GM19351 (cell line): Measurements from ENCODE around the gene CEP192.
"Not testable (repeated sequence)": the region's sequence is repeated elsewhere in the genome, so short reads cannot be mapped to it uniquely, and the experiment has no call there.

Experiments used
- ATAC-seq: cut with Tn5 transposase; IDR thresholded peaks from one replicate; pipeline ENCODE4 v1.9.1; 2021; ENCODE audit warnings: mild to moderate bottlenecking, moderate library complexity; ENCODE audit not compliant: unreplicated experiment

The CEP192 gene

DNA sequence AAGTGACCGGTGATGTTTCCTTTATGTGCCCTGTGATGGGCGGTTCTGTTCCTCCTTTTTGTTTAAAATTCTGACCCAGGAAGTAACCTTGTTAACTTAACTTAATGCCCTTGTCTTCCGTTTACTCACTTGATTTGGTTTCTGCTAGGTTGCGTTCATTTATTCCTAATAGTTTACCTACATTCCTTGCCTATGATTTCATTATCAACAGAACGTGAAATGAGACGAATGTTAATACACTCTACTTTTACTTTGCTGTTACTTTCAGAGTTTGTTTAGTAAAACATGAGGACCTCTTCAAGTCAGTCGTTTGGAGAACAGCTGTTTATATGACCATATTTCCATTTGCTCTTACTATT is 638 bp downstream of the CEP192 start:
- ATAC-seq, result no peak

DNA sequence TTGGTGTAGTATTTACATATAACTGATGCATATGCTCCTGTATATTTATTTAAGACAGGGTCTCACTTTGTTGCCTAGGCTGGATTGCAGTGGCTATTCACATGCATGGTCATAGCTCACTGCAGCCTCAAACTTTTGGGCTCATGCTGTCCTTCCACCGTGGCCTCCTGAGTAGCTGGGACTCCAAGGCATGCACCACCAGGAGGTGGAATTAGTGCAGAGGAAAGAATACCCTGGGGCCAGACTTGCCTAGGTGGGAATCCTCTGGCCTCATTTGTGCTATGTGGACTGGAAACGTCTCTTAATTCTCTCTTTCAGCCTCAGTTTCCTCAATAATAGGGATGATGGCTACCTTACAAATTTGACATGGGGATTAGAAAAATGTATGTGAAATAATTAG is 2.3 kb downstream of the CEP192 start:
- ATAC-seq, result no peak

DNA sequence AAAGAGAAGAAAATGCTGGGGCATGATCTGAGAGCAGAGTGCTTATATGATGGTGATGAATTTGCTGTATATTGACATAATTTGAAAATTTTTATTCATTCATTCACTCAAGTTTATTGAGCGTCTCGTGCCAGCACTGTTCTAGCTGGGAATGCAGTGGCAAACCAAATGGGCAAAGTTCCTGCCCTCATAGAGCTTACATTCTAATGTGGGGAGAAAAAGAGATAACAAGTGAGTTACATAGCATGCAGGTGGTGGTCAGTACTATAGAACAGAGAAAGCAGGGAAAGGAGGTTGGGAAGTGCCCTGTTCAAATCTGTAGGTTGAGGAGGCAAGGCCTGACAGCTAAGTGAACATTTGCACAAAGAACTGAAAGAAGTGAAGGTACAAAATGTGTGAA is 4.3 kb downstream of the CEP192 start:
- no peak for ATAC-seq

DNA sequence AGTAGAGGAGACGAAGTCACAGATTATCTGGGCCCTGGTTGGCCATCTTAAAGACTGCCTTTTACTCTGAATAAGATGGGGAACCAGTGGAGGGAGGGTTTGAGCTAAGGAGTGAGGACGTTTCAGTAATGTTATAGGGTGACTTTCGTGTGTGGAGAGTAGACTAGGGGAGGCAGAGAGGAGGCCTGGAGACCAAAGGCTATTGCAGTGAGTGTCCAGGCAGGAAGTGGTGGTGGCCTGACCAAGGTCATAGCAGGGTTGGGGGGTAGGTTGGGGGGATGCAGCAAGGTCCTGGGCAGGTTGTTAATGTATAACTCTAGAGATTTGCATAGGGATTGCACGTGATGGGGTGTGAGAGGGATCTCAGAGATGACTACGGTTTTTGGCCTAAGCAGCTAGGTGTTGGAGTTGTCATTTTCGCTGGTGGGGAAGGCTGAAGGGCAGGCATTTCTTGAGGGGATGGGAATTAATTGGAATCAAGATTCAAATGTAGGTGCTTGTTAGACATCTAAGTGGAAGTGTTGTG is 4.9 kb downstream of the CEP192 start:
- no peak for ATAC-seq

DNA sequence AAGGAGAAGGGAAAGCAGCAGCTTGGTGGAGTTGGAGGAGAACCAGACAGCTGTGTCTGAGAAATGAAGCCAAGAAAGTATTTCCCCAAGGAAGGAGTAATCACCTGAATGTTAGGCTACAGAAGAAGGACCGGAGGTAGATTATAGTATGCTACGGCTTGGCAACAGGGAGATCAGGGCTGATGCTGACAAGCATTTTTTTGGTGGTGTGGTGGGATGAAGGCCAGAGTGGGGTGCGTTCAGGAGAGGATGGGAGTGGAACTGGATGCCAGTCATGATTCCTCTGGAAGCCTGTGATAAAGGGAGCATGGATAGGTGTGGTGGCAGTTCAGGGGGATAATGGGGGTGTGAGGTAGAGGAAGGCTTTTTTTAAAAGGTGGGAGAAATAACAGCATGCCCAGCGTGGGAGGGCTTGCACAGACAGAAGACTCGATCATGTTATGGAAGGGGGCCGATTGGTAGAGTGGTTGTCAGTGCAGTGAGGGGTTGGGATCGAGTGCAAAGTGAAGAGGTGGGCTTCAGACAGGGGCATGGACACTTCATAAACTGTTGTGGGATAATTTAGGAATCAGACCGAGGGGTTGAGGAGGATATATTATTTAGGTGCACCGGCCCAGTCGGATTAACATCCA is 5.6 kb downstream of the CEP192 start:
- ATAC-seq, result no peak

DNA sequence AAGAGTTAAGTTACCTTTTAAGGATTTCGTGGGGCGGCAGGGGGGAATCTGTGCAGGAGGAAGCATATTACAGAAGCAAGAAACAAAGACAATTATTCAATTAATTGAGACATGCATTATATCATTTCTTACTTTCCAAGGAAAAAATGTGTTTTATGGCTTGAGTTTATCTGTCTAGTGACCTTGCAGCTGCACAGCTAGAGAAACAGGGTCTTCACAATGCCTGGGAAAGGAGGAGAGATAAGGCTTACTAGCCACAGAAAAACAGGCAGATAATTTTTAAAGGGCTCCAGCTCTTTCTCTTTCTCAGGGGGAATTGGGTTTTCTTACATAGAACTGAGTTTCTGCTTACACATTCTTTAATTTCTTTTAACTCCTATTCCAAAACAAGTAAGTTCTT is 6.2 kb downstream of the CEP192 start:
- ATAC-seq, result not testable (repeated sequence)

DNA sequence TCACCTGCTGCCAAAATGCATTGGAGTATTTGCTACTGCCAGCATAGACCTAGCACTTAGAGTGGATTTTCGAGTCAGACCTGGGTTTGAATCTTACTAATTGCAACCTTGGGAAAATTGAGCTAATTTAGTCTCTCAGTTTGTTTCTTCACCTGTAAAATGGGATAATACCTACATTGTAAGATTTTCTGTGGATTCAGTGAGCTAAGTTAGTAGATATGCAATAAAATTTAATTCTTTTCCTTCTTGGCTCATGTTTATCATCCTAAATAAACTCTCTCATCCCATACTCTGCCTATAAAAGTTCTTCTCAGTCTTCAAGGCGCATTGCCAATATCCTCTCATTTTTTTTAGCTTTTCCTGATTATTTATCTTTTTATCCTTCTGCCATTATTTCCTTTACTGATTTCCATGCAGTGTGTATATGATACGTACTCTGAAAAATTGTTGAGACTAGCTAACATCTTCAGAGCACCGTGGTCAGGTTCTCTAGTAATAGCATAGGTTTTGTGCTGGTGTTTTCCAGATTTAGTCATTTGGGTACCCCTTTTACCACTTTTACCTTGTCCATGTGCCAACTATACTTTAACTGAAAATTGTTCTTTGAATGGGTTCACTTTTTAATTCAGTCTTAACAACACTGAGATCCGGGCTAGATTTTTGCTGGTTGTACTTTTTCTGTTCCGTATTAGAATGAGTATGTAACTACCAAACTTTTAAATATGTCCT is 7.3 kb downstream of the CEP192 start:
- peak; percentile 52 for ATAC-seq

DNA sequence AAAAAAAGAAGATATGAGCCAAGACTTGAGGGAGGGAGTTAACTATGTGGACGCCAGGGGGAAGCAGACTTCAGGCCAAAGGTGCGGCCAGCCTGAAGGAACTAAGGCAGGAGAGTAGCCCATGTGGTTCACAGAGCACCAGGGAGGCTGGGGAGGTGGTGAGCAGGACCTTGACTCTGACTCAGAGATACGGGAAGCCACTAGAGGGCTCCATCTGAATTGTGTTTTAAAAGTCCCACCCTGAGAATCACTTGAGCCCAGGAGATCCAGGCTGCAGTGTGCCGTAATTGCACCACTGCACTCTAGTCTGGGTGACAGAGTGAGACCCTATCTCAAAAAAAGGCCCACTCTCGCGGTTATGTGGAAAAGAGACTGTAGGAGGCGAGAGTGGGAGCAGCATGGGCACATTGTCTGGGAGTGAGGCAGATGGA is 12.3 kb downstream of the CEP192 start:
- ATAC-seq, result peak; percentile 44

DNA sequence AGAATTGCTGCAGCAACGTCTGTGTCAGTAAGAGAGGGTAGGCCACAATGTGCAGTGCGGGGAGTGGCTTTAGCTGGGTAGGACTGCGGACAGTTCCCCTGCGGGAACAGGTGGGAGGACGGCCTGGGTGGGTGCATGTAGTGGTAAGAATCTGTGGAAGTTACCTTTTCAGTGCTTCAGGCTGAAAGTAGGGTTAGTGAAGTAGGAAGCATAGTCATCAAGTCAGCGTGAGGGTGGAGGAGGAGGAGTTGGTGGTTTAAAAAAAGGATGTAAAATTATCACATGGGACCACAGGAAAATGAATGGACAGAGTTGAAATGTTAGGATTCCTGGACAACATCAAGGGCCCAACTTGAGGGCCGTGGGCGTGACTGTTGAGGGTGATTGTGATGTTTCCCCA is 13.2 kb downstream of the CEP192 start:
- no peak for ATAC-seq

DNA sequence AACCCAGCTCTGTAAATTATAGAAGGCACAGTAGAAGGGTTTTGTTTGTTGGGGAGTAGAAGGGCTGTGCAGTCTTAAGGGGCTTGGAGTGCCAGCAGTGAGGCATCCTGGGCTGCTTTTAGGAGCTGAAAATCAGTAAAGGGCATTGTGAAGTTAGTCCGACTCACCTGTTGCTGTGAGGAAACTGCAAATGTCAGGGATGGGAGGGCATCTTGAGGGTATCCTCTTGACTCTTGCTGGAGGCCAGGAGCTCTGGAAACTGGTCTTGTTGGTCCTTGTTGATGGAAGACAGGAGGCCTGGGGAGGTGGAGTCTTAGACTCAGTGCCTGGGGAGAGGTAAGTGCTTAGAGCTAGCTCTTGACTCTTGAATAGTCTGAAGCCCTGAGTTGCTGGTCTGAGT is 14.1 kb downstream of the CEP192 start:
- ATAC-seq, result no peak

DNA sequence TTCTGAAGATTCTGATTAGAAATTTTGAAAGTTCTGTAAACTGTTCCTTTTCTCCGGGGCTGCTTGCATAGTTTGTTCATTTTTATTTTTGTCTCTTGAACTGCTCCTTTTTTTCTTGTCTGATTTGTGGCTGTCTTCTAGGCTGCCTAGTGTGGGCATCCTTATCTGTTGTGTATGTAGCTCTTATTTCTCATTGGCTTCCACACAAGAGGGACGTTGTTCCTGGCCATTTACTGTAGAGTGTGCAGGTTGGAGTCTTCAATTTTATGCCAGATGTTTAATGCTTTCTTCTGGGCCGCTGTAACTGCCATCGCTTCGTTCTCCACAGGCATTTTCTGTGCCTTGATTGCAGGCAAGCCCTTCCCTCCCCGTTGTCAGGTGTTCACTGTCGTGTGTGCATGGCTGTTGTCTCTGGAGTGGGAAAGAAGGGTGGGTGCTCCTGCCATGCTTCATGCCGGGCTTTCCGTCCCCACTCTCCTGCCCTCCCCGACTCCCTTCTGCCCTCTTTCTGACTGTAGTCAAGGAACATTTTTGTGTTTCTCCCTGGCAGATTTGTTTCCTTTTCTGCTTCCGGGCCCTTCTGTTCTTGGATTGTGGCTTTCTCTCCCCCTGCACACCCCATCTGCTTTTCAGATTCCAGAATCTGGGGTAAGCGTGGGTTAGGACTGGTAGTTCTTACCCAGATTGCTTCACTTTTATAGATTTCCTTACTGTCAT is 15.5 kb downstream of the CEP192 start:
- ATAC-seq, result no peak

DNA sequence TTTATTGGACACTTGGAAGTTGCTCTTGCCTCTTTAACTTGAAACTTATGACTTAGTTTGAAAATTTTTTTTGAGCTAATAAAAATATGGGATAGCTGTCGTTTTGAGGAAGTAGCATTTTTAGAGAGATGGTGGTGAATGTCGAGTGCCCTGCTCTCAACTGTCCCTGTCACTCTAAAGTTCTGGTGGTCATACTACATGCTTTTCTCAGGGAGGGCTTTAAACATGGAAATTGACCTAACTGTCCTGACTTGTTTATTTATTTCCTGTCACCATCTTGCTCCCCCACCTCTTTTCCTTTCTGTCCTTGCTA is 16.0 kb downstream of the CEP192 start:
- no peak for ATAC-seq

DNA sequence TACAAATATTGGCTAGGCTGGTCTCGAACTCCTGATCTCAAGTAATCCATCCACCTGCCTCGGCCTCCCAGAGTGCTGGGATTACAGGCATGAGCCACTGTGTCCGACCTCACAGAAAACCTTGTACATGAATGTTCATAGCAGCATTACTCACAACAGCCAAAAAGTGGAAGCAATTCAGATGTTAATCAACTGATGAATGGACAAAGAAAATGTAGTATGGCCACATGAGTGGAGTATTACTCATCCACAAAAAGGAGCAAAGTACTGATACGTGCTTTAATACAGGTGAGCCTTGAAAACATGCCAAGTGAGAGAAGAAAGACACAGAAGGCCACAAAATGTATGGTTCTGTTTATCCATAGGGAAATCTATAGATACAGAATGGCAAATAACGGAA is 20.6 kb downstream of the CEP192 start:
- no peak for ATAC-seq

DNA sequence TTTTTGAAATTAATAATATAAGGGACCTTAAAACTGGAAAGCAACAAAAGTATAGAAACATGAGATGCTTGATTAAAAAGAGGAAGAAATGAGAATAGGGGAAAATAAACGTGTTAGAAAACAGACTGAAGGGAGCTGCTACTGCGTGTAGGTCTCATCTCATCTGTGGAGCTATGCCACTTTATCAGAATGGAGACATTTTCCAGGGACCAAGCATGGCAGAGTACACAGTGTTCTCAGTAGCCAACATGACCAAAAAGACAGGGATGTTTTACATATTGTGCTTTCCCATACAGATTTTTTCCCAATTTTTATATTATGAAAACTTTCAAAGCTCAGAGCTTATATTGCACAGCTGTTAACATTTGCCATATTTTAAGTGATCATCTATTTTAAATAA is 23.1 kb downstream of the CEP192 start:
- ATAC-seq, result no peak

DNA sequence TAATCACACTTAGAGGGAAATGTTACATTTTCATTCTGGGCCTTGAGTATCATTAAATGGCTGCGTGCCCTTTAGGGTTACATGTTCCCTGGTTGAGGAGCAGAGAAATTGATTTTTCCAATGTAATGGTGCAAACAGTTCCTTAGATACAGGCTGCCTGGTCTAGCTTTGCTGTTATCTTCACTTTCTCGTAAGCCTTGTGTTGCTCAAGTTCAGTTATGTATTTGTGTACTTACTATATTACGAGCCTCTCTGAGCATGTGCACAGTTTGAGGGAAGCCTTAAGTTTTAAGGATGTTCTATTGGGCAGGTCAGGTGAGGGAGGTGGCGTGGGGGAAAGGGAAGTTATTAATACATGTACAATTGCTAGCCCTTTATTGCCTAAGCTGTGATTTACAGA is 23.7 kb downstream of the CEP192 start:
- no peak for ATAC-seq

DNA sequence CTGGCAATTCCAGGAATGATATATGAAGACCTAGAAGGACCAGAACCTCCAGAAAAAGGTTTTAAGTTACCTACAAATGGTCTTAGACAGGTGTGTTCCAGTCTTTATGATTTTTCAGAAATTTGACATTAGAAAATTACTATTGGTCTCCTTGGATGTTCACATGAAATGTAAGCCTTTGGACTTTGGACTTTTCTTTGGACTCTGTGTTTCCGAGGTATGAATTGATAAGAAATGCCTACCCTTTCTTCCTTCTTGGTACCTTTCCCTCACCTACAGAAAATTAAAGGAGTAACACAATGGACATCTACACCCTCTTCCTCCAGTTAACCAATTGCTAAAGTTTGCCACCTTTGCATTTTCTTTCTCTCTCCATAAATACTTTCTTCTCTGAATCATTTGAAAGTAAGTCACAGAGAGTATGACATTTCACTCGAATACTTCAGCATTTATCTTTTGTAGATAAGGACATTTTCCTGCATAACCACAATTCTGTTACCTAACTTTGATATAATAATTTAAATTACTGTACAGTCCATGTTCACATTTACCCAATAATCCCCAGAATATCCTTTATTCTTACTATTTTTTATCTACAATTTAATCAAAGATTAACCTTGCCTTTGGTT is 26.2 kb downstream of the CEP192 start:
- ATAC-seq, result no peak

DNA sequence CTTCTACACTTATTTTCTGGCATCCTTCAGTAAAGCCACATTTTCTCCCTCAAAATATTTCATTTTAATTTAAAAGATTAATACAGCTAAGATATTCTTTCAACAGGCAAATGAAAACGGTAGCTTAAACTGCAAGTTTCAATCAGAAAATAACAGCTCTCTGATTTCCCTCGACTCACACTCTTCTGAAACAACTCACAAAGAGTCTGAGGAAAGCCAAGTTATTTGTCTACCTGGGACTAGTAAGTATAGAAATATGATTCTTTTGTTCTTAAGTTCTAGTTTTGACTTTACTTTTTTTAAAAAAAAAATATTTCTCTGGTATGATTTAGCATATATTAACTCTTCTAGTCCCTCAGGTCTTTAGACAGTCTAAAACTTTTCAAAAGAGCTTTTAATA is 27.2 kb downstream of the CEP192 start:
- no peak for ATAC-seq

DNA sequence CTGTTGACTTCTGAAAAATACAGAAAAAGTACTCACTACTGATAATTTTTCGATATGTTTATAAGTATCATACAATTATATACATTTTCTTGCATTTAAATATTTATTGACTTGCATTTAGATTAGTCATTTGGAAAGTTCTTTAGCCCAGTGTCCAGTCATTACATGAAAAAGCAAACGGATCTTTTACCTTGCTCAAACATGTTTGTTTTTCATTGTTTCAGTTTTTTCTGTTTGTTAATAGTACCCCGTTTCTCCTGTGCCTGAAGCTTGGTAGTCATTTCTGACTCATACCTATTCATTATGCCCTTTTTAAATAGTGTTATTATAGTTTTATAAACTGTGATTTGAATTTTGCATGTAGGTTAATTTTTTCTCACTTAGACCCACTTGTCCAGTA is 28.1 kb downstream of the CEP192 start:
- ATAC-seq, result peak; percentile 73

DNA sequence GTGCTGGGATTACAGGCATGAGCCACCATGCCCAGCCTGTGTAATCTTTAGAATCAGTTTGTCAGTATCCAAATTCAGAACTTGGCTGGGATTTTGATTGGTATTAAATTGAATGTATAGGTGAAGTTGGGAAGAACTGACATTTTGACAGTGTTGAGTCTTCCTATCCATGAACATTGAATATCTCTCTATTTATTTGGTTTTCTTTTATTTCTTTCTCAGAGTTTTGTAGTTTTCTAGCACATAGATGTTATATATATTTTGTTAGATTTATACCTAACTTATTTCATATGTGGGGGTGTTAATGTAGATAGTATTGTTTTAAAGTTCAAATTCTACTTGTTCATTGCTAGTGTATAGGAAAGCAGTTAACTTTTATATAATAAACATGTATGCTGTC is 31.5 kb downstream of the CEP192 start:
- no peak for ATAC-seq

DNA sequence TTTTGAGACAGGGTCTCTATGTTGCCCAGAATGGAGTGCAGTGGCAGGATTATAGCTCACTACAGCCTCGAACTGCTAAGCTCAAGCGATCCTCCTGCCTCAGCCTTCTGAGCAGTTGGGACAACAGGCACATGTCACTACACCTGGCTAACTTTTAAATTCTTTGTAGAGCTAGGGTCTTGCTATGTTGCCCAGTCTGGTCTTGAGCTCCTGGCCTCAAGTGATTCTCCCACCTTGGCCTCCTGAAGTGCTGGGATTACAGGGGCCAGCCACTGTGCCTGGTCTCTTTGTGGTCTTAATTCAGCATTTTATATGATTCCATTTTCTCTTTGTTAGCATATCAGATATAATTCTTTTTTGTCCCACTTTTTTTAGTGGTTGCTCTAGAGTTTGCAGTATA is 34.1 kb downstream of the CEP192 start:
- ATAC-seq, result no peak

DNA sequence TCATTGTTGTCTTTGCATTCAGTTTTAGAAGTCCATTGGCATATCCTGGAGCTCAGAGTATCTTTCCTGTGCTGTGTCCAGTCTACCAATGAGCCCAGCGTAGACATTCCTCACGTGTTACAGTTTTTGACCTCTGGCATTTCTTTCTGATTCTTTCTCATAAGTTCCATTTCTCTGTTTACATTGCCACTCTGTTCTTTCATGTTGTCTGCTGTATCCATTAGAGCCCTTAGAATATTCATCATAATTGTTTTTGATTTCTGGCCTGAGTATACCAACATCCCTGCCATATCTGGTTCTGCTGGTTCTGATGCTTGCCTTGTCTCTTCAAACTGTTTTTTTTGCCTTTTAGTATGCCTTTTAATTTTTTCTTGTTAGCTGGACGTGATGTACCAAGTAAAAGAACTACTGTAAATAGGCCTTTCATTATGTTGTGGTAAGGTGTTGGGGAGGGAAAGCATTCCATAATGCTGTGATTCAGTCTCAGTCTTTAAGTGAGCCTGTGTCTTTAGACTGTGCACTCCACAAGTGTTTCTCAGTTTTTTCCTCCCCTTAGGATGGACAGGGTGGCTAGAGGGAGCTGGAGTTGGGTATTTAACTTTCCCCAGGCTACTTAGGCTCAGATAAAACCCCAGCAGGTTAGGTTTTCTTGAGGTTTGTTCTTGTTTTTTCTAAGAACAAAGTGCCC is 35.6 kb downstream of the CEP192 start:
- ATAC-seq, result no peak
